CD4-positive, alpha-beta T cell (primary cell): ENCODE data around the gene AP3B2. TPM values are rescaled to one million over a fixed set of nuclear protein-coding genes. Genes with fewer than 3 reads are reported as not detected.

Source experiments
- ATAC-seq: fragments of 200-7000 bp; cut with Tn5 transposase; one replicate; pipeline ENCODE4 v1.10.0; 2022; ENCODE audit warnings: mild to moderate bottlenecking; ENCODE audit not compliant: poor library complexity
- CTCF ChIA-PET: fragments of 350-600 bp; sonication (Branson Sonifier 250); formaldehyde crosslinking; loops from one replicate; lab custom pipeline; 2021; ENCODE audit warnings: antibody characterized with exemption, inconsistent platforms; lab: Charles Lee
- POLR2A ChIA-PET: fragments of 350-600 bp; sonication (Branson Sonifier 250); formaldehyde crosslinking; loops from one replicate; lab custom pipeline; 2021; ENCODE audit warnings: antibody characterized with exemption, inconsistent platforms; lab: Charles Lee
- DNase-seq, 14 experiments: peaks; one replicate each; pipeline ENCODE4 v3.0.0-alpha.2; 2013 to 2020; ENCODE audit warnings: mixed read lengths in 2 of 14
- H3K27ac ChIP-seq, 2 donors: one replicate each; pipeline versions ENCODE4 v1.5.1 to v1.7.0; 2013; ENCODE audit warnings: low read length in 2 of 2, low read depth in 1 of 2, mild to moderate bottlenecking in 1 of 2
- H3K27me3 ChIP-seq, 2 experiments: 1 replicate in 1 of 2; 2 replicates in 1 of 2; pipeline versions ENCODE4 v1.6.1 to v1.7.0; 2013; ENCODE audit warnings: low read length in 2 of 2, control low read depth in 1 of 2, mild to moderate bottlenecking in 1 of 2, moderate library complexity in 1 of 2; ENCODE audit not compliant: insufficient read depth in 2 of 2, control insufficient read depth in 1 of 2
- H3K36me3 ChIP-seq: one replicate; pipeline ENCODE4 v1.6.1; 2013; ENCODE audit warnings: low read length, control low read depth; ENCODE audit not compliant: insufficient read depth
- H3K4me1 ChIP-seq: one replicate; pipeline ENCODE4 v1.6.1; 2013; ENCODE audit warnings: low read length, control low read depth; ENCODE audit not compliant: insufficient read depth
- H3K4me3 ChIP-seq: one replicate; pipeline ENCODE4 v1.5.1; 2013; ENCODE audit warnings: mild to moderate bottlenecking, low read length, moderate library complexity
- H3K9me3 ChIP-seq, 2 experiments: 1 replicate in 1 of 2; 2 replicates in 1 of 2; pipeline versions ENCODE4 v1.6.1 to v1.7.0; 2013; ENCODE audit warnings: low read length in 2 of 2, mild to moderate bottlenecking in 2 of 2, control low read depth in 1 of 2, moderate library complexity in 1 of 2; ENCODE audit not compliant: control insufficient read depth in 1 of 2, insufficient read depth in 1 of 2
- H3K27ac Mint-ChIP-seq: one replicate; pipeline ENCODE4 v1.8.0; 2020; ENCODE audit warnings: mixed read lengths
- H3K27me3 Mint-ChIP-seq: one replicate; pipeline ENCODE4 v1.8.0; 2021; ENCODE audit warnings: mixed read lengths
- H3K36me3 Mint-ChIP-seq: one replicate; pipeline ENCODE4 v1.8.0; 2021; ENCODE audit warnings: low read depth, mixed read lengths
- H3K4me1 Mint-ChIP-seq: one replicate; pipeline ENCODE4 v1.8.0; 2021; ENCODE audit warnings: low read depth, mixed read lengths
- H3K4me3 Mint-ChIP-seq: one replicate; pipeline ENCODE4 v1.8.0; 2020; ENCODE audit warnings: mild to moderate bottlenecking, mixed read lengths
- H3K9me3 Mint-ChIP-seq: one replicate; pipeline ENCODE4 v1.8.0; 2020; ENCODE audit warnings: mixed read lengths
- intact Hi-C, 2 experiments: fragments of 100-400 bp; cut with DNase I in 1 of 2; cut with micrococcal nuclease in 1 of 2; formaldehyde crosslinking; loops; one replicate each; pipeline versions ENCODE4 v1.15.1 to v1.9.0; 2023 to 2025; cut with DNase I, micrococcal nuclease
- total RNA-seq, 174 experiments: library from RNA in 2 of 174; stranded (reverse) in 2 of 174; gene quantifications; one replicate each; pipeline ENCODE4 v1.2.3 and lab custom pipeline; 2021 to 2026
- TF ChIP-seq, protein P1 (sequence below): fragments of 200-600 bp; IDR thresholded peaks from one replicate; pipeline ENCODE4 v1.8.0; 2022; ENCODE audit warnings: antibody characterized with exemption, mild to moderate bottlenecking

Gene AP3B2
- total RNA-seq, 2 experiments from 2014 or later: 0.25 to 0.98 TPM

DNA sequence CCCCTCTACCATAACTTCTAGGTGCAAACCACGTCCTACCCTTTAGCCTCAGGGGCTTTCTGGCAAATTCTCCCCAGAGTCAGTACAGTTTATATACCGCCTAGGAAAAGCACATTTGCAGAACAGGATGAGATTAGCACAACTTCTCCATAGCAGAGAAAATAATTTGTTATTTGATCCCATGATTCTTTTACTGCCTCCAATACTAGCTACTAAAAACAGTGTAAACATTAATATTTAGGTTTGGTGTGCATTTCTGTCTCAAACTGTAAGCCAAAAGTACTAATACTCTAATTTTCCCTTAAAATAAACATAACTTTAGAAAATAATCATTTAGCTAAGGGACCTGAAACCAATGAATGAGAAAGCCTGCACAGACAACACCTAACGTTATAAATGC lies 67.0 kb downstream of the AP3B2 start:
- Mint-ChIP-seq H3K27me3 (peaks cover 77% of the 10 kb centered on the region), H3K27ac (no peak overlapping the region), H3K4me3 (no peak overlapping the region), H3K9me3 (no peaks in the 10 kb centered on the region), H3K4me1 (peaks cover 4% of the 10 kb centered on the region), H3K36me3 (no peaks in the 10 kb centered on the region)
- TF ChIP-seq, protein P1, sequence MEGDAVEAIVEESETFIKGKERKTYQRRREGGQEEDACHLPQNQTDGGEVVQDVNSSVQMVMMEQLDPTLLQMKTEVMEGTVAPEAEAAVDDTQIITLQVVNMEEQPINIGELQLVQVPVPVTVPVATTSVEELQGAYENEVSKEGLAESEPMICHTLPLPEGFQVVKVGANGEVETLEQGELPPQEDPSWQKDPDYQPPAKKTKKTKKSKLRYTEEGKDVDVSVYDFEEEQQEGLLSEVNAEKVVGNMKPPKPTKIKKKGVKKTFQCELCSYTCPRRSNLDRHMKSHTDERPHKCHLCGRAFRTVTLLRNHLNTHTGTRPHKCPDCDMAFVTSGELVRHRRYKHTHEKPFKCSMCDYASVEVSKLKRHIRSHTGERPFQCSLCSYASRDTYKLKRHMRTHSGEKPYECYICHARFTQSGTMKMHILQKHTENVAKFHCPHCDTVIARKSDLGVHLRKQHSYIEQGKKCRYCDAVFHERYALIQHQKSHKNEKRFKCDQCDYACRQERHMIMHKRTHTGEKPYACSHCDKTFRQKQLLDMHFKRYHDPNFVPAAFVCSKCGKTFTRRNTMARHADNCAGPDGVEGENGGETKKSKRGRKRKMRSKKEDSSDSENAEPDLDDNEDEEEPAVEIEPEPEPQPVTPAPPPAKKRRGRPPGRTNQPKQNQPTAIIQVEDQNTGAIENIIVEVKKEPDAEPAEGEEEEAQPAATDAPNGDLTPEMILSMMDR: no peak
- CTCF ChIA-PET: no interaction called here
- no peak for ATAC-seq
- Histone ChIP-seq H3K9me3 (peaks cover 0 to 13% of the 10 kb centered on the region in 2 experiments), H3K27ac (no peak overlapping the region), H3K36me3 (no peaks in the 10 kb centered on the region), H3K27me3 (peaks cover 57 to 76% of the 10 kb centered on the region in 2 experiments), H3K4me1 (peaks cover 15% of the 10 kb centered on the region), H3K4me3 (no peak overlapping the region)
- intact Hi-C loops: no loop called here
- no peak for DNase-seq
- POLR2A ChIA-PET: no interaction called here

DNA sequence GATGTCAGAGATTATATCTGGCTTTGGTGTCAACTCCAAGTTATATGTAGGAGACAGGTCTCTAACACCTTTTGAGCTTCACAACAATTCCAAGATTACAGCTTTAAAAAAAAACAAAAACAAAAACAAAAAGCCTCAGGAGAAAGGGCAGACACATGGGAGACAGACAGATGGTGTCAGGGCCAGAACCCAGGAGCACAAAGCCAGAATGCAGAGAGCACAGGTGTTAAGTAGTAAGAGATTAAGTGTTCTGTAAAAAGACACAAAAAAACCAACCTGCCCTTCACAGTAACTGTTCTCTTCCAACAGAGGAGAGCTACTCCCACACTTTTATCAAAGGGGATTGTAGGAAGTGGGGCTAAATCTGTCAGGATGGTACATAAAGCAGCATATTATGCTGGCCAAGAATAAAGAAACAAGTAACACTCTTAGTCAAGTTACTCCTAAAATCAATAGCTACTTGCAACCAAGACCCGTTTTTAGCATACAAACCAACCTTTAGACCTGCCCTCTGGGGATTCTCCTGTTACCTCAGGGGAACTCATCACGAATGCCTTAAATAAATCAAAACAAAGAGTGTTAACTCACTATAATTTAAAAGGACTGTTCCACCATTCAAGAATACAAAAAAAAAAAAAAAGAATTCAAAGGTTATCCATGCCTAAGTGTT lies 68.4 kb downstream of the AP3B2 start:
- Mint-ChIP-seq H3K27me3 (peaks cover 90% of the 10 kb centered on the region), H3K4me1 (peaks cover 4% of the 10 kb centered on the region), H3K36me3 (no peaks in the 10 kb centered on the region), H3K27ac (no peak overlapping the region), H3K9me3 (no peaks in the 10 kb centered on the region), H3K4me3 (no peak overlapping the region)
- Histone ChIP-seq H3K27me3 (peaks cover 50 to 75% of the 10 kb centered on the region in 2 experiments), H3K9me3 (peaks cover 0 to 3% of the 10 kb centered on the region in 2 experiments), H3K4me1 (peaks cover 3% of the 10 kb centered on the region), H3K27ac (no peak overlapping the region), H3K4me3 (no peak overlapping the region), H3K36me3 (no peaks in the 10 kb centered on the region)
- intact Hi-C loops: no loop called here
- DNase-seq: no peak
- CTCF ChIA-PET: interaction anchor here (0.7 kb wide), 1 partner anchor 239 kb away, joined by 3 read pairs; no protein-coding TSS in a partner anchor
- POLR2A ChIA-PET: no interaction called here
- TF ChIP-seq, protein P1: no peak
- ATAC-seq: no peak

DNA sequence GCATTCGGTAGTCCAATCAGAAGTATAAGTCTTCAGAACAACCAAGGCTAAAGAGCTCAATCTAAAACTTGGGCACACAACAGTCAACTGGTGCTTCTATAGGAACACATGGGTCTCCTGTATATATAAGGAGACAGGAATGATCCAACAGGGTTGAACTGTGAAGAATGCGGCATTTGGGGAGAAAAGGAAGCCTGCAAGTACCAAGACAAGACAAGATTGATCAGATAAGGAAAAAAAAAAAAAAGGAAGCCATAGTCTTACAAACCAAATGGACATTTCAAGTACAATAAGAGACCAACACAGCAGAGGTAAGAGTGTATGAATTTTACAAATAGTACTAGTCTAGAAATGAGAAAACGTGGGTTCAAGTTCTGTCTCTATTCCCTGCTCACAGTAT lies 69.0 kb downstream of the AP3B2 start:
- H3K36me3 ChIP-seq: no peaks in the 10 kb centered on the region
- H3K9me3 ChIP-seq: no peaks in the 10 kb centered on the region
- TF ChIP-seq, protein P1: no peak
- ChIA-PET POLR2A (no interaction called here), CTCF (no interaction called here)
- H3K4me1 ChIP-seq: no peaks in the 10 kb centered on the region
- DNase-seq: no peak
- ATAC-seq: no peak
- no peak overlapping the region for H3K27ac Mint-ChIP-seq
- peaks cover 91% of the 10 kb centered on the region for H3K27me3 Mint-ChIP-seq
- H3K27me3 ChIP-seq: peaks cover 44 to 70% of the 10 kb centered on the region in 2 experiments
- H3K4me3 ChIP-seq: no peak overlapping the region
- no peaks in the 10 kb centered on the region for H3K36me3 Mint-ChIP-seq
- intact Hi-C loops: no loop called here
- no peak overlapping the region for H3K4me3 Mint-ChIP-seq
- H3K9me3 Mint-ChIP-seq: no peaks in the 10 kb centered on the region
- H3K27ac ChIP-seq: no peak overlapping the region
- H3K4me1 Mint-ChIP-seq: no peaks in the 10 kb centered on the region
